WTC11 (cell line): Measurements from ENCODE around the gene CXCL10.

Source experiments
- CTCF ChIP-seq: fragments of 200-600 bp; IDR thresholded peaks from 2 replicates; pipeline ENCODE4 v1.8.0; 2022; ENCODE audit warnings: antibody characterized with exemption
- NFE2L1 ChIP-seq: sonication (generic); formaldehyde crosslinking; IDR thresholded peaks from 2 replicates; pipeline ENCODE4 v1.8.1; 2023; ENCODE audit warnings: missing genetic modification reagents
- NR2C2 ChIP-seq: sonication (generic); formaldehyde crosslinking; IDR thresholded peaks from 2 replicates; pipeline ENCODE4 v1.8.0; 2022; ENCODE audit warnings: mild to moderate bottlenecking, missing genetic modification reagents
- SP1 ChIP-seq: sonication (generic); formaldehyde crosslinking; conservative IDR thresholded peaks from 2 replicates; pipeline ENCODE4 v1.8.1; 2022; ENCODE audit warnings: missing genetic modification reagents

GRCh38 chr4:76009311-76009710 is 14.0 kb downstream of the CXCL10 start:
- TF ChIP-seq SP1 (no peak), CTCF (no peak), NR2C2 (CRISPR knock-in tag) (no peak), NFE2L1 (CRISPR knock-in tag) (no peak)
